Mucosa of rectum (tissue), 2 donors: Measurements from ENCODE around the gene GNA15.

Experiments
- H3K27ac ChIP-seq, 2 donors: one replicate each; pipeline ENCODE4 v1.7.0; 2013; ENCODE audit warnings: inconsistent platforms in 2 of 2, low read depth in 2 of 2, low read length in 2 of 2
- H3K27me3 ChIP-seq, 2 donors: one replicate each; pipeline ENCODE4 v1.7.0; 2013; ENCODE audit warnings: low read length in 2 of 2; ENCODE audit not compliant: control insufficient read depth in 2 of 2, insufficient read depth in 2 of 2
- H3K36me3 ChIP-seq, 2 donors: one replicate each; pipeline ENCODE4 v1.7.0; 2013; ENCODE audit warnings: low read length in 2 of 2; ENCODE audit not compliant: control insufficient read depth in 2 of 2, insufficient read depth in 2 of 2
- H3K4me1 ChIP-seq, 2 donors: one replicate each; pipeline ENCODE4 v1.7.0; 2013; ENCODE audit warnings: low read length in 2 of 2, mild to moderate bottlenecking in 1 of 2; ENCODE audit not compliant: control insufficient read depth in 2 of 2, insufficient read depth in 2 of 2
- H3K4me3 ChIP-seq, 2 donors: one replicate each; pipeline ENCODE4 v1.7.0; 2013; ENCODE audit warnings: low read length in 2 of 2
- H3K9ac ChIP-seq, 2 donors: one replicate each; pipeline ENCODE4 v1.7.0; 2013; ENCODE audit warnings: low read length in 2 of 2, low read depth in 1 of 2, mild to moderate bottlenecking in 1 of 2
- H3K9me3 ChIP-seq, 2 donors: one replicate each; pipeline ENCODE4 v1.7.0; 2013; ENCODE audit warnings: low read length in 2 of 2; ENCODE audit not compliant: control insufficient read depth in 2 of 2
- donor health status: healthy.
- donor health status: Normal muscosa, but diverticular disease.

The GNA15 gene

GRCh38 chr19:3121396-3121795 is 14.4 kb upstream of the GNA15 start:
- no peak overlapping the region for H3K27ac ChIP-seq
- H3K36me3 ChIP-seq = peaks cover 9 to 22% of the 10 kb centered on the region in 2 donors
- no peak overlapping the region for H3K9ac ChIP-seq
- H3K4me3 ChIP-seq = no peak overlapping the region
- no peaks in the 10 kb centered on the region for H3K27me3 ChIP-seq
- H3K9me3 ChIP-seq = no peaks in the 10 kb centered on the region
- no peaks in the 10 kb centered on the region for H3K4me1 ChIP-seq

- no peaks in the 10 kb centered on the region for H3K27me3 ChIP-seq
- no peak overlapping the region for H3K4me3 ChIP-seq
- H3K4me1 ChIP-seq = no peaks in the 10 kb centered on the region
- no peak overlapping the region for H3K27ac ChIP-seq
- H3K9me3 ChIP-seq = no peaks in the 10 kb centered on the region
- H3K36me3 ChIP-seq = peaks cover 9 to 22% of the 10 kb centered on the region in 2 donors
- no peak overlapping the region for H3K9ac ChIP-seq
Observed at GRCh38 chr19:3121821-3122511, 13.9 kb upstream of the GNA15 start.

DNA sequence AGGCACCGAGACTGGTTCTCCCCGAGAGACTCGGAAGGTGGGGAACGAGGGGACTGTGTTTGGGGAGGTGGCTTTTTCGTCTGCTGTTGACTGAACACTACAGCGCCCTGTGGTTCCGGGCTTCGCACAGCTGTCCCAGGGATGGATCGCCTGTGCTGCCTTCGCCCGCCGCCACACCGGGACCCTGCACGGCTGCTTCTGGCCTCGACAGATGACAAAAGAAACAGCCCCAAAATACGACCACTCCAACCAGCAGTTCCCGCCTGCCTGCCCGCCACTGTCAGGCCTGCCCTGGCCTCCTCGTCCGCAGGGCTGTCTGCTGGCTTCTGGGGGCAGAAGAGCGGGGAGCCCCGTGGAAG is 13.3 kb upstream of the GNA15 start:
- H3K4me1 ChIP-seq = no peaks in the 10 kb centered on the region
- H3K27me3 ChIP-seq = no peaks in the 10 kb centered on the region
- H3K27ac ChIP-seq = no peak overlapping the region
- peaks cover 9 to 22% of the 10 kb centered on the region in 2 donors for H3K36me3 ChIP-seq
- no peak overlapping the region for H3K4me3 ChIP-seq
- no peaks in the 10 kb centered on the region for H3K9me3 ChIP-seq
- H3K9ac ChIP-seq = no peak overlapping the region

GRCh38 chr19:3123088-3123721 is 12.6 kb upstream of the GNA15 start:
- Histone ChIP-seq H3K4me1 (no peaks in the 10 kb centered on the region), H3K4me3 (no peak overlapping the region), H3K27me3 (no peaks in the 10 kb centered on the region), H3K36me3 (peaks cover 4 to 16% of the 10 kb centered on the region in 2 donors), H3K27ac (no peak overlapping the region), H3K9ac (no peak overlapping the region), H3K9me3 (no peaks in the 10 kb centered on the region)

DNA sequence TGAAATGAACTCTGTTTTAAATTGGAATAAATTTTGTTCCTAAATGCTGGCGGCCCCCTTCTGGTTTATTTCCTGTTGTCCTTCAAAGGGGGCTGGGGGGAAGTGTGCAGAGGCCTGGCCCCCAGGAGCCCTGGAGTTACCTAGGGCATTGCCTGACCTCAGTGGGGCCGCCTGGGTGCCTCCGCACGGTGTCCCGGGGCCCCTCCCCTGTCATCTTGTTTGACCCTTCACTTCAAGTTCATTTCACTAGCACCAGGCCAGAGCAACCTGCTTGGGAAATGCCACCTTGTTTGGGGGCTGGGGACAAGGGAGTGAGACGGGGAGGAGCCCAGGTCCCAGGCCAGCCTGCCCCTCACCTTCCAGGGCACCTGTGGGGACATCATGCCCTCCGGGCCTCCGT is 11.9 kb upstream of the GNA15 start:
- no peaks in the 10 kb centered on the region for H3K27me3 ChIP-seq
- H3K36me3 ChIP-seq = peaks cover 0 to 8% of the 10 kb centered on the region in 2 donors
- H3K4me3 ChIP-seq = no peak overlapping the region
- H3K27ac ChIP-seq = no peak overlapping the region
- no peaks in the 10 kb centered on the region for H3K4me1 ChIP-seq
- H3K9me3 ChIP-seq = no peaks in the 10 kb centered on the region
- no peak overlapping the region for H3K9ac ChIP-seq

GRCh38 chr19:3124630-3125029 is 11.2 kb upstream of the GNA15 start:
- H3K9me3 ChIP-seq = no peaks in the 10 kb centered on the region
- no peak overlapping the region for H3K4me3 ChIP-seq
- H3K4me1 ChIP-seq = no peaks in the 10 kb centered on the region
- H3K27ac ChIP-seq = no peak overlapping the region
- no peak overlapping the region for H3K9ac ChIP-seq
- H3K27me3 ChIP-seq = no peaks in the 10 kb centered on the region
- H3K36me3 ChIP-seq = peaks cover 0 to 7% of the 10 kb centered on the region in 2 donors

DNA sequence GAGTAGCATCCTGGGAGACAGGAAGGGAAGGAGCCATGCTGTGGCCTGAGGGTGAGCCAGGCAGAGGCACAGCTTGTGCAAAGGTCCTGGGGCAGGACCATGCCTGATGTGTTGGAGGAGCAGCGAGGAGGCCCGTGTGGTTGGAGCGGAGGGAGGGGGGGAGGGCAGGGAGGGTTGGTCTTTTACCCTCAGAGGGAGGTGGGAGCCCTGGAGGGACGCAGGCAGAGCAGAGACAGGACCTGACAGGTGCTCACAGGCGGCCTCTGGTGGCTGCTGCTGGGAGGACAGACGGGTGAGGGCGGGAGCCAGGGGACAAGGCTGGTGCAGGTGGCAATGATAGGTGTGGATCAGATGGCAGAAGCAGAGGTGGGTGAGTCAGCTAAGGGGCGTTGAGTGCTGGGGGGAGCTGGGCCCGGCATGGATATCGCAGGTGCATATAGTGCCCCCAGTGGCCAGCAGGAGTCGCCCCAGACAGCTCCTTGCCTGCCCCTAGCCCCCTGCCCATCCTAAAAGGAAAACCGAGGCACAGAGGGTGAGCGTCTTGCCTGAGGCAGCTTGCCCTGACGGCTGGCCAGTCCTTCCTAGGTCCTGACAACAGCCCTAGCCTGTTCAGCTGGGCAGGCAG is 9.8 kb upstream of the GNA15 start:
- no peaks in the 10 kb centered on the region for H3K27me3 ChIP-seq
- H3K36me3 ChIP-seq = peaks cover 0 to 2% of the 10 kb centered on the region in 2 donors
- no peak overlapping the region for H3K27ac ChIP-seq
- no peak overlapping the region for H3K9ac ChIP-seq
- H3K9me3 ChIP-seq = no peaks in the 10 kb centered on the region
- H3K4me3 ChIP-seq = no peak overlapping the region
- no peaks in the 10 kb centered on the region for H3K4me1 ChIP-seq

DNA sequence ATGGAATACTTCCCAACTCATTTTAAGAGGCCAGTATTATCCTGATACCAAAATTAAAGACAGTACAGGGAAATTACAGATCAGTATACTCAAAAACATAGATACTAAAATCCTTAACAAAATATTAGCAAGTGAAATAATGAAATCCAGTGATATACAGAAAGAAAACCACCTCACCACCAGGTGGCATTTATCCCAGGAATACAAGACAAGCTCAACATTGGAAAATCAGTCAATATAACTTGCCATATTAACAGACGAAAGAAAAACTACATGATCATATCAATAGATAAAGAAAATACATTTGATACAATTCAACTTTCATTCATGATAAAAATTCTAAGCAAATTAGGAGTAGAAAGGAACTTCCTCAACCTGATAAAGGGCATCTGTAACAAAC is 6.7 kb upstream of the GNA15 start:
- Histone ChIP-seq H3K27ac (no peak overlapping the region), H3K36me3 (no peaks in the 10 kb centered on the region), H3K4me1 (no peaks in the 10 kb centered on the region), H3K9ac (no peak overlapping the region), H3K9me3 (no peaks in the 10 kb centered on the region), H3K27me3 (no peaks in the 10 kb centered on the region), H3K4me3 (no peak overlapping the region)

- no peak overlapping the region for H3K27ac ChIP-seq
- no peaks in the 10 kb centered on the region for H3K9me3 ChIP-seq
- H3K9ac ChIP-seq = no peak overlapping the region
- no peaks in the 10 kb centered on the region for H3K36me3 ChIP-seq
- H3K27me3 ChIP-seq = no peaks in the 10 kb centered on the region
- H3K4me3 ChIP-seq = no peak overlapping the region
- no peaks in the 10 kb centered on the region for H3K4me1 ChIP-seq
Observed at GRCh38 chr19:3131168-3131567, 4.7 kb upstream of the GNA15 start.

GRCh38 chr19:3132971-3133792 is 2.7 kb upstream of the GNA15 start:
- no peak overlapping the region for H3K9ac ChIP-seq
- peak overlapping the region; percentile 55 to 58 for H3K27ac ChIP-seq
- no peaks in the 10 kb centered on the region for H3K36me3 ChIP-seq
- H3K9me3 ChIP-seq = no peaks in the 10 kb centered on the region
- H3K4me1 ChIP-seq = no peaks in the 10 kb centered on the region
- no peaks in the 10 kb centered on the region for H3K27me3 ChIP-seq
- peak overlapping the region in 1 of 2 donors; percentile 23 for H3K4me3 ChIP-seq
